Endothelial cell of umbilical vein (primary cell): ENCODE measurements around the gene PLXNB1. TPM values are rescaled to one million over a fixed set of nuclear protein-coding genes. Genes with fewer than 3 reads are reported as not detected.
"Not testable (repeated sequence)": the region's sequence is repeated elsewhere in the genome, so short reads cannot be mapped to it uniquely, and the experiment has no call there.

ENCODE experiments used
- BruUV-seq: library from RNA; stranded (reverse); fragments of 400-500 nt; replicated peaks from 2 replicates; lab custom pipeline; 2021; lab: Mats Ljungman, UMichigan
- CTCF ChIA-PET: fragments of 300-600, 350-600 bp; sonication (Branson Sonifier 250); formaldehyde crosslinking; loops from one replicate; lab custom pipeline; 2021; ENCODE audit warnings: antibody characterized with exemption, inconsistent platforms; lab: Charles Lee
- POLR2A ChIA-PET: fragments of 300-600, 350-600 bp; sonication (Branson Sonifier 250); formaldehyde crosslinking; loops from one replicate; lab custom pipeline; 2021; ENCODE audit warnings: antibody characterized with exemption, inconsistent platforms; lab: Charles Lee
- DNase-seq: peaks from one replicate; pipeline ENCODE4 v3.0.0-alpha.2; 2011; ENCODE audit warnings: low read depth, low spot score
- FAIRE-seq: peaks from 2 replicates; lab custom pipeline; 2011; peaks lifted over from hg19 to GRCh38; lab: Jason Lieb, UNC
- H2AFZ ChIP-seq: 2 replicates; pipeline ENCODE4 v1.6.0; 2012; ENCODE audit warnings: low read depth, low read length, control low read depth, inconsistent platforms
- H3K27ac ChIP-seq: 2 replicates; pipeline ENCODE4 v1.5.1; 2011; ENCODE audit warnings: low read depth, mild to moderate bottlenecking, control low read depth, low read length, moderate library complexity; ENCODE audit not compliant: insufficient read depth
- H3K27me3 ChIP-seq, 2 experiments: 2 replicates each; pipeline versions ENCODE4 v1.6.0 to v1.6.1; 2011; ENCODE audit warnings: low read length in 2 of 2, mixed read lengths in 1 of 2; ENCODE audit not compliant: control insufficient read depth in 2 of 2, insufficient read depth in 2 of 2
- H3K36me3 ChIP-seq, 2 experiments: 2 replicates in 1 of 2; 3 replicates in 1 of 2; pipeline ENCODE4 v1.5.1; 2011; ENCODE audit warnings: low read length in 2 of 2, mild to moderate bottlenecking in 1 of 2, moderate library complexity in 1 of 2; ENCODE audit not compliant: control insufficient read depth in 2 of 2, insufficient read depth in 2 of 2; ENCODE audit errors: extremely low read depth in 1 of 2
- H3K4me1 ChIP-seq: 3 replicates; pipeline ENCODE4 v1.5.1; 2011; ENCODE audit warnings: mild to moderate bottlenecking, low read length; ENCODE audit not compliant: control insufficient read depth, insufficient read depth; ENCODE audit errors: extremely low read depth
- H3K4me2 ChIP-seq: 2 replicates; pipeline ENCODE4 v1.6.1; 2011; ENCODE audit warnings: low read length, control low read depth, mixed read lengths; ENCODE audit not compliant: insufficient read depth
- H3K4me3 ChIP-seq, 3 experiments: fragments of 200-600 bp in 1 of 3; sonication (generic), shearing (Covaris generic) in 1 of 3; replicated peaks in 1 of 3; 2 replicates each; pipeline ENCODE4 v1.5.1; 2011 to 2016; ENCODE audit warnings: control low read depth in 3 of 3, low read length in 3 of 3, mild to moderate bottlenecking in 2 of 3, inconsistent platforms in 1 of 3, low read depth in 1 of 3, moderate library complexity in 1 of 3; ENCODE audit not compliant: insufficient read depth in 1 of 3
- H3K79me2 ChIP-seq: 2 replicates; pipeline ENCODE4 v1.6.0; 2012; ENCODE audit warnings: low read length, inconsistent platforms; ENCODE audit not compliant: control insufficient read depth, insufficient read depth
- H3K9ac ChIP-seq: replicated peaks from 2 replicates; pipeline ENCODE3; 2011; ENCODE audit warnings: low read length, control low read depth; ENCODE audit not compliant: insufficient read depth; ENCODE audit errors: extremely low read depth
- H3K9me1 ChIP-seq: replicated peaks from 3 replicates; pipeline ENCODE4 v1.6.0; 2011; ENCODE audit warnings: mild to moderate bottlenecking, low read length; ENCODE audit not compliant: control insufficient read depth, insufficient read depth; ENCODE audit errors: extremely low read depth
- H3K9me3 ChIP-seq: replicated peaks from 2 replicates; pipeline ENCODE4 v1.5.1; 2012; ENCODE audit warnings: low read length, inconsistent platforms; ENCODE audit not compliant: control insufficient read depth, insufficient read depth
- H4K20me1 ChIP-seq: replicated peaks from 2 replicates; pipeline ENCODE3; 2011; ENCODE audit warnings: mild to moderate bottlenecking, low read length; ENCODE audit not compliant: control insufficient read depth, insufficient read depth; ENCODE audit errors: extremely low read depth
- CTCF ChIP-seq, 2 donors: IDR thresholded peaks; 1 replicate in 1 of 2; 2 replicates in 1 of 2; pipeline ENCODE4 v1.5.1; 2011; ENCODE audit warnings: low read length in 2 of 2, mild to moderate bottlenecking in 2 of 2, moderate library complexity in 2 of 2, control low read depth in 1 of 2, inconsistent platforms in 1 of 2, low read depth in 1 of 2; ENCODE audit not compliant: insufficient read depth in 1 of 2; ENCODE audit errors: extremely low read depth in 1 of 2
- GATA2 ChIP-seq: IDR thresholded peaks from 2 replicates; pipeline ENCODE4 v1.7.0; 2011; ENCODE audit warnings: low read depth, mild to moderate bottlenecking, moderate library complexity, mixed read lengths, low read length; ENCODE audit not compliant: insufficient read length, insufficient read depth
- MAX ChIP-seq: IDR thresholded peaks from 2 replicates; pipeline ENCODE4 v1.6.1; 2011; ENCODE audit not compliant: insufficient read depth, insufficient read length
- MYC ChIP-seq: IDR thresholded peaks from one replicate; pipeline ENCODE4 v1.6.1; 2011; ENCODE audit warnings: mild to moderate bottlenecking, low read depth, low read length
- POLR2AphosphoS5 ChIP-seq: IDR thresholded peaks from 2 replicates; pipeline ENCODE4 v1.6.1; 2012; ENCODE audit warnings: low read depth, mild to moderate bottlenecking, control low read depth, low read length, moderate library complexity; ENCODE audit not compliant: insufficient read depth
- dilution Hi-C: fragments of 300-500 bp; cut with MboI; formaldehyde crosslinking; loops from one replicate; pipeline ENCODE4 v1.15.0; 2019; ENCODE audit warnings: low sequenced_read_pairs; ENCODE audit not compliant: extremely low pct_ligation_motif_present
- intact Hi-C: fragments of 100-400 bp; cut with micrococcal nuclease; formaldehyde crosslinking; loops from one replicate; pipeline ENCODE4 v1.10.0; 2022
- polyA plus RNA-seq, 4 experiments: library from polyadenylated mRNA; depleted of rRNA in 3 of 4; stranded (reverse) in 3 of 4; unstranded in 1 of 4; fragments of >200 nt; gene quantifications; 2 replicates each; pipeline versions ENCODE4 v1.2.1 to v1.2.3, GENCODE V29; 2011 to 2012; ENCODE audit warnings: missing spikeins in 1 of 4
- total RNA-seq: library from RNA; stranded (reverse); gene quantifications from 2 replicates; pipeline ENCODE4 v1.2.3, GENCODE V29; 2021

The PLXNB1 gene
- total and polyA plus RNA-seq, 2 donors (not counting 3 experiments of a cell fraction or from before 2014, with no cell fraction given) = 43.1 to 45.2 TPM

- H3K4me2 ChIP-seq, H3K9me3 ChIP-seq, H3K79me2 ChIP-seq, H2AFZ ChIP-seq, H3K27ac ChIP-seq, BruUV-seq, H3K9ac ChIP-seq, DNase-seq, dilution Hi-C loops, H3K27me3 ChIP-seq, H4K20me1 ChIP-seq, H3K4me3 ChIP-seq, FAIRE-seq, H3K9me1 ChIP-seq: not testable (repeated sequence)
- ChIA-PET CTCF (interaction anchor here (0.9 to 12.6 kb wide), 48 partner anchors 9 to 339 kb away, joined by 3 to 716 read pairs (median 4); partner anchors contain the start of genes ATRIP, CCDC51, CDC25A and IP6K2), POLR2A (interaction anchor here (0.9 to 1.3 kb wide), 2 partner anchors 34 to 38 kb away, joined by 4 to 7 read pairs; partner anchors contain the start of gene CCDC51)
- Histone ChIP-seq H3K36me3 (peaks cover 0 to 10% of the 10 kb centered on the region in 2 experiments), H3K4me1 (peaks cover 10% of the 10 kb centered on the region)
- intact Hi-C loops = loop anchor here (1.0 kb wide), 3 partner anchors 35 to 255 kb away; no protein-coding TSS in a partner anchor
Observed at GRCh38 chr3:48401434-48401901, 28.4 kb downstream of the PLXNB1 start.

GRCh38 chr3:48400824-48401433, 29.0 kb downstream of the PLXNB1 start:
- no peaks in the 10 kb centered on the region for H3K9me1 ChIP-seq
- TF ChIP-seq POLR2AphosphoS5 (no peak), MAX (no peak), MYC (no peak), GATA2 (no peak), CTCF (IDR thresholded peaks at IDR 0.05; ENCODE audit: extremely low read depth in 1 of 2, insufficient read depth in 1 of 2, low read depth in 1 of 2, low read length in 2 of 2) (peak; percentile 69 to 72)
- no peaks in the 10 kb centered on the region for H3K9me3 ChIP-seq
- H4K20me1 ChIP-seq = no peaks in the 10 kb centered on the region
- no peak overlapping the region for H3K4me3 ChIP-seq
- ChIA-PET POLR2A (interaction anchor here (0.9 to 1.3 kb wide), 2 partner anchors 35 to 39 kb away, joined by 4 to 7 read pairs; partner anchors contain the start of gene CCDC51), CTCF (interaction anchor here (0.6 to 12.6 kb wide), 66 partner anchors 9 to 1778 kb away, joined by 3 to 716 read pairs (median 4); partner anchors contain the start of genes ATRIP, CCDC51, CDC25A and IP6K2)
- intact Hi-C loops (loop anchor here (1.0 kb wide), 3 partner anchors 35 to 255 kb away; no protein-coding TSS in a partner anchor), dilution Hi-C loops (no loop called here)
- no peak overlapping the region for H3K27ac ChIP-seq
- H2AFZ ChIP-seq = no peak overlapping the region
- H3K9ac ChIP-seq = no peak overlapping the region
- BruUV-seq = no TSS peak
- H3K4me1 ChIP-seq = peaks cover 10% of the 10 kb centered on the region
- DNase-seq (peak; percentile 52), FAIRE-seq (peak; percentile 85)
- no peaks in the 10 kb centered on the region for H3K79me2 ChIP-seq
- H3K4me2 ChIP-seq = no peak overlapping the region
- H3K27me3 ChIP-seq = peaks cover 1% of the 10 kb centered on the region in 2 experiments
- peaks cover 0 to 8% of the 10 kb centered on the region in 2 experiments for H3K36me3 ChIP-seq
